ENCODE measurements around the gene ENSA. TPM values are rescaled to one million over a fixed set of nuclear protein-coding genes. Genes with fewer than 3 reads are reported as not detected.
"Not testable (repeated sequence)": the region's sequence is repeated elsewhere in the genome, so short reads cannot be mapped to it uniquely, and the experiment has no call there.

ENSA gene
- polyA plus RNA-seq, 5 donors: 197 to 241 (median 224) TPM

DNA sequence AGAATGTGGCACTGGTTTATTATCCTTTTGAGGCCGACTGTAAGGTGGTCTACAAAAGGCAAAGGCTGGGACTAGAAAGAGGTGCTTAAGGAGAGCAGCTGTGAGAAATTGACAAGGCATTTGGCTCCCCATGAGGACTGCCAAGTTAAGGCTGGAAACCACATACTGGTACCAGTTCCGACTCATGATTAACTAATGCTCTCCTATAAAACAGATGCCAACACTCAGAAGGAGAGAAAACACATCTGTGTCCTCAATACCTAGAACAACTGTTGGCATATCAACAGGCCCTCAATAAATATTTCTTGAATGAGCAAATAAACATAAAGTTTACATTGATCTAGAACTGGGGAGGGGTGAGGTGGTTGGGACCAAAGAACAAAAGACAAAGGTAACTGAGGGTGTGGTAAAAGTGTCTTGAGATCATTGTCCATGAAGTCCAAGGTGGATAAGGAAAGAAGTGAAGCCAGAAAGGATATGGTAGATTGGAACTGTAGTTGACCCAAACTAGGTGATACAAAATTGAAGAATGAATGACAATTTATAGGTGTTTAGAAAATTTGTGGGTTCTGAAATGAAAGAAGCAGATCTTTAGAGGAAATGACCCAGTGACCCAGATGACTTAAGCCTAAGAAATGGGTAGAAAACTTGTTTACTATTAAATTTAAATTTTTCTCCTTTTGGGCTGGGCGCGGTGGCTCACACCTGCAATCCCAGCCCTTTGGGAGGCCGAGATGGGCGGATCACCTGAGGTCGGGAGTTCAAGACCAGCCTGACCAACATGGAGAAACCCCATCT is 33.1 kb downstream of the ENSA start:
- no peak for DNase-seq

DNA sequence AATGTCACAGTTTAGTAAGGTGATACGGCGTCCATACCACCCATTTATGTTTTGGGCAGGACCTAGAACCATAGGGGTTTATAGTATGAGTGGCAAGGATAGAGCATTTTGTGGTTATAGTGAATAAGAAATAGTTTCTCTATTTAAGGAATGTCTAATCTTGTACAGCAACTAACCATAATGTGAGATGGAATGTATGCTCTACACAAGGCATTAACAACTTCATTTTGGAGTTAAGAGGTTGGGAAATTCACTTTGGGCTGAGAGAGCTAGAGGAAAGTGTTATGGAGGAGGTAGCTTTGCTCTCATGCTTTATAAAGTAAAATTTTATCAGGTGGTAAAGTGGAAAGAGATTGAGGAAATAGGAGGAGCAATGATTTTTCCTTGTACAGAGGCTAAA is 47.0 kb downstream of the ENSA start:
- DNase-seq: no peak

- DNase-seq: not testable (repeated sequence)
Measured at GRCh38 chr1:150581962-150582361, 47.5 kb downstream of the ENSA start.

DNA sequence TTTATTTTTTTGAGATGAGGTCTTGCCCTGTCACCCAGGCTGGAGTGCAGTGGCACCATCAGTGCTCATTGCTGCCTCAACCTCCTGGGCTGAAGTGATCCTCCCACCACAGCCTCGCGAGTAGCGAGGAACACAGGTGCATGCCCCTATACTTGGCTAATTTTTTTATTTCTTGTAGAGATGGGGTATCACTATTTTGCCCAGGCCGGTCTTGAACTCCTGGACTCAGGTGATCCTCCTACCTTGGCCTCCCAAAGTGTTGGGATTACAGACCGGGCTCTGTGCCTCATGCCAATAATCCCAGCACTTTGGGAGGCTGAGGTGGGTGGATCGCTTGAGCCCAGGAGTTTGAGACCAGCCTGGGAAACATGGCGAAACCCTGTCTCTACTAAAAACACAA is 48.0 kb downstream of the ENSA start:
- not testable (repeated sequence) for DNase-seq

GRCh38 chr1:150580966-150581365 is 48.4 kb downstream of the ENSA start:
- not testable (repeated sequence) for DNase-seq

- DNase-seq: no peak
Measured at GRCh38 chr1:150579945-150580642, 49.3 kb downstream of the ENSA start.

DNA sequence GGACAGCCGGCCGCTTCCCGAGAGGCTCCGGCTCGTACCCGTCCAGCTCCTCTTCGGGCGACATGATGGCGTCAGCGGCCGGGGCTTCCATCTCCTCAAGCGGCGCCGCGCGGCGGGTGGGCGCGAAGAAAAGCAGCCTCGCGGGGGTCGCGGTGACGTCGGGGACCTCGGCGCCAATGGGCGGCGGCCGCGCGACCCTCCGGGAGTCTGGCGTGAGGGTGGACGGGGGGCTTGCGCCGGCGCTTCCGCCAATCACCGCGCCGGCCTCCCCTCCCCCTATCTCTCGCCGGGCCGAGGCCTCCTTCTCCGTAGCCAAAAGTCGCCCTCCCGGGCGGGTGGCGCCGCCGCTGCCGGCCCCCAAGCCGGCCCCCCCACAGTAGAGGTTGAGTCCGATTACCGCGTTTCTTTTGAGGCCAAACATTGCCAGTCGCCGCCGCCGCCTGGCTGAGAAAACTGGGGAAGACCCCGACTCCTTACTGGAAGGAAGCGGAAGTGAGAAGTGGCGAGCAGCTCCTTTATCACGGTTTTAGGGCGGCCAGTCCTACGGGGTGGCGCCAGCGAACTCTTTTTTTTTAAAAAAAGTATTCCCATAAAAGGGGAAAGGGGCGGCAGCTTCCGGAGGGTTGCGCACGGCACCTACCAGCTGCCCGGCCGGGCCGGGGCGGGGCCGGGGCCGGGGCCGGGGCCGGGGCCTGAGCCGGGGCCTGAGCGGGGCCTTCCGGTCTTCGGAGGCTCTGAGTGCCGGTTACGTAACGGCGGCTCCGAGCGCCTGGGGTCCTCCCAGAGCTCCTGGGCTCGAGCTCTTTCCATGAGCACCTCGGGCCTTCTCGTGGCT is 50.1 kb downstream of the ENSA start, which contains the start of gene MCL1:
Gene MCL1 (minus strand): TSS at position 501 of the 835 bp plus-strand sequence. CDS start 80 bp downstream, at position 421.
- DNase-seq: peak; percentile 94 to 95

DNA sequence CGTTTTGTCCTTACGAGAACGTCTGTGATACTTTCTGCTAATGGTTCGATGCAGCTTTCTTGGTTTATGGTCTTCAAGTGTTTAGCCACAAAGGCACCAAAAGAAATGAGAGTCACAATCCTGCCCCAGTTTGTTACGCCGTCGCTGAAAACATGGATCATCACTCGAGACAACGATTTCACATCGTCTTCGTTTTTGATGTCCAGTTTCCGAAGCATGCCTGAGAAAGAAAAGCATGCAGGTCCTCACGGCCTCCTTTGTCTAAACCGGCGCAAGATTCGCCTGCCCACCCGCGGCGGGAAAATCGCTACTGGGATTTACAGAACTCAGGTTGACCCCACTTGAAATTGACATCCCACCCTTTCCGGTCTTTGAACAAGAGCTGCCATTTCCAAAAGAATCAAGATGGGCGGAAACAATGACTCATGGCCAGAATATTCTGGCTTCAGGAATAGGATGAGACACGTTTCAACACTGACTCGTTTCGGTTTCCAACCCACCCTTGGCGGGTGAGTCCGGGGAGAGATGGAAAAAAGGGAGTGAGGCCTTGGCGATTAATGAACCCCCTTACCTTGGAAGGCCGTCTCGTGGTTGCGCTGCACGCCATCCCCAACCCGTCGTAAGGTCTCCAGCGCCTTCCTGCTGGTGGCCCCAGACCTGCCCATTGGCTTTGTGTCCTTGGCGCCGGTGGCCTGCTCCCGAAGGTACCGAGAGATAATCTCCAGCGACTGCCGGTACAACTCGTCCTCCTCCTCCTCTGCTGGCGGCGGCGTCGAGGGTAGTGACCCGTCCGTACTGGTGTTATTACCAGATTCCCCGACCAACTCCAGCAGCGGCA is 50.9 kb downstream of the ENSA start:
- DNase-seq: peak; percentile 65 to 80

GRCh38 chr1:150577557-150578271 is 51.7 kb downstream of the ENSA start:
- DNase-seq: no peak

GRCh38 chr1:150576794-150577556 is 52.4 kb downstream of the ENSA start:
- DNase-seq: no peak

DNA sequence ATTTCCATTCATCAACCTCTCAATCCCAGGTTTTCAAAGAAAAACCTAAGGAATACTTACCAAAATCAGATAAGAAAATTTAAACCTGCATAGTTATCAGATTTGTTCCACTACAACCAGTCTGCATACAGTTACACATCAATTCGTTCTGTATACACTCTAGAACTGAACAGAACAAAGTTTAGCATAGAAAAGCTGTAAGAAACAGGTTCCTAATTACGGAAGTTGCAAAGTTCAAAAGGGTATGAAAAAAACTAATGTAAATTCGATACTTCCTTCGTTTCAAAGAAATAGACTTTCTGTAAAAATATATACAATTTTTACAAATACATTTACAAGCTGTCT is 53.1 kb downstream of the ENSA start:
- DNase-seq: no peak

GRCh38 chr1:150575518-150576366 is 53.7 kb downstream of the ENSA start:
- DNase-seq: no peak

DNA sequence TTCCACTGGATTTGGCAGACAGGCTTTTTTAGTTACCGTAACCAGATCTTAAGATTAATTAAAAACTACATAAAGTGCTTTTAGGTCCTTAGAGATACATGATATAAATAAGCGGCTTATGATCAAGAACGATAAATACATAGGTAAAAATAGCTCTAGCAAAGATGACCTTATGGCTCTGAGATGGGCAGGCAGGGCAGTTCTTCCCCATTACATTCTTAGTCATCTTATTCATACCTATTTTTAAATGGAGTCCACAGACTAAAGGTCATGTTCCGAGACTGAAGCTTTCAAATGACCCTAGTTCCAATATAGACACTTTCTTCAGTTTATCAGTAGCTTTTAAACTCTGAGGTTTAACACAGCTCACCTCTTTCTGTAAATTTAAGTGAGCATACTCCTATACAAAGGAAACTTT is 54.3 kb downstream of the ENSA start:
- no peak for DNase-seq

DNA sequence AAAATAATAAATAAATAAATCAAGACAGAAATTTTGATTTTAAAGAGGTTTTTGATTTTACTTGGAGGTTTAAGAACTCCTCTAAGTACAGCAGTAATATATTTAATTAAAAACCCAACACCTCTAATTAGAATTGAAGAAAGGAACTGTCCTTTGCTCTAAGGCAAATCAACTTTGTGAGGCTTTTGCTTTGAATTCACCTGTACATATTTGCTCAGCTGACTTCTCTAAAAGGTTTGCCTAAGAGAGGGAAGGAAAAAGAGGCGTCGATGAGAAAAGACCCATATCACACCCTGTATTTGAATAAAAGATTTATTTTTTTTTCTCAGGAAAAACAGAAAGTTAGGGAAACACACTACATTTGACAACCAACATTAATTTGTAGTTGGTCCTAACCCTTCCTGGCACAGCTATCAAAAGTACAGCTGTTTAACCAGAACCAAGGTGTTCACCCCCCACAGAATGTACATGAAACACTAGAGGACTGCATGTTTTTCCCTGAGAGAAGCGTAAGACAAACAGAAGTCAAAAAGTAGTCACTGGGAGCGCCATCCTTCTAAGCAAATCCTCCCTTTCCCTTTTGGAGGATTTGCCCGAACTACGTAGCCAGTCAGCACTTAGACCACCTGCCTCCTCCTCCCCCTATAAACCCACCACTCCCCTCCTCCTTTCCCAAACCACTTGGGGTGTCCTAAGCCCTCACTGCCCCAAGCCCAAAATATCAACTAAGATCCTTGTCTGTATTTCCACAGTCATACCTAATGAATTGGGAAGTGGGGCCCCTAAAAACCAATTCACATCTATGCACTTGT is 54.9 kb downstream of the ENSA start:
- DNase-seq: no peak

- DNase-seq: not testable (repeated sequence)
Measured at GRCh38 chr1:150573648-150574071, 55.8 kb downstream of the ENSA start.

DNA sequence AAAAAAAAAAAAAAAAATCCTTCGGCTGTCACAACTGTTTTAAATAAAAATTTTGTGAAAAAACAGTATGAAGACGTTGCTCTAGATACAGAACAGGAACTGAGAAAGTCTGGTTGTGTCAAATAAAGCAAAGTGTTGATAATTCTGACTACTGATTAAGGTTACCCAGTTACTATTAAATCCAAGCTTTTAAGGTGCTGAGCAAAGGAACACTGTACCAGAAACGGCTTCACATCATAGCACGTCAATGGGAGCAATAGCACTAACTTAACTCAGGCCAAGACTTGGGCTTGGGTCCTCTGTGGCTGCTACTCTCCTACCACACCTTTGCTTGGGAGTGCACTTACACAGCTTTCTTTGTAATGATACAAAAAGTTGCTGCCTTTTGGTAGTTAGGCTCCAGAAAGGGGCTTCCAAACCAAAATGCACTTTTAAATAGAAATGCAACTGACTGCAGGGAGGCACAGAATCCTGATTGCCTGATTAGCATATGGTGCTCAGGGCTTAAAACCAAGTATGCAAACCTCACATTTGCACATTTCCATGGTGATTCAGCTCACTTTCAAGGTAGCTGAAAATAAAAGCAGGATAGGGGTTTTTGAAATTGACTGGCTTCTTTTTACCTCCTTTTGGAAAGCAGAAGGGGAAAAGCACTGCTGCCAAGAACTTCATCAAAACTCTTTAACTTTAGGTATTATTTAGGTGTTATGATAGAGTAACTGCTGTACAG is 56.3 kb downstream of the ENSA start:
- no peak for DNase-seq

All from right lung (tissue), 5 donors.